ENCODE measurements around the gene TGFB1.

DNA sequence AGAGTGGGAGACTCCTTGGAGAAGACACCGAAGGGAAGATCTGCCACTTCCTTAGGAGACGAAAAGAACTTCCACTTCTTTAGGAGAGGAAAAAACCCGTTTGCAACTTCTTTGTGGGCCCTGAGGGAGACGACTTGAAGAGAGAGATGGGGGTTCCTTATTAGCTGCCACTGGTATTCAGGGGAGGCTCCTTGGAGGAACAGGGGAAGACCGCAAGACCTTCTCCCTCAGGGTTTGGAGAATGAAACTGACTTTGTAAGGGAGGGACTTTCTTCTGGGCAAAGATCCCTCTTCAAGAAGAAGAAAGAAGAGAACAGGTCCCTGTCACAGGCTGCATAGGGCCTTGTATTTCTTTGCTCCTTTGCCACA lies 44.3 kb upstream of the TGFB1 start:
- TF ChIP-seq YY1 (IDR thresholded peaks at IDR 0.05; ENCODE audit: insufficient read depth, insufficient read length): no peak
- TF ChIP-seq SUZ12 (IDR thresholded peaks at IDR 0.05; ENCODE audit: extremely low read depth, insufficient read depth, insufficient read length): no peak
- TF ChIP-seq ZNF274 (IDR thresholded peaks at IDR 0.05; ENCODE audit: low read depth, low read length): no peak

All from NT2/D1 (cell line).